C4-2B (cell line): ENCODE measurements around the gene IARS1.

Experiments
- ZFX ChIP-seq: fragments of 450-650 bp; IDR thresholded peaks from 2 replicates; pipeline ENCODE4 v1.6.1; 2017
- TF ChIP-seq, protein P1 (sequence below): fragments of 450-650 bp; conservative IDR thresholded peaks from 2 replicates; pipeline ENCODE4 v1.5.1; 2017; ENCODE audit warnings: mild to moderate bottlenecking

- TF ChIP-seq, protein P1, sequence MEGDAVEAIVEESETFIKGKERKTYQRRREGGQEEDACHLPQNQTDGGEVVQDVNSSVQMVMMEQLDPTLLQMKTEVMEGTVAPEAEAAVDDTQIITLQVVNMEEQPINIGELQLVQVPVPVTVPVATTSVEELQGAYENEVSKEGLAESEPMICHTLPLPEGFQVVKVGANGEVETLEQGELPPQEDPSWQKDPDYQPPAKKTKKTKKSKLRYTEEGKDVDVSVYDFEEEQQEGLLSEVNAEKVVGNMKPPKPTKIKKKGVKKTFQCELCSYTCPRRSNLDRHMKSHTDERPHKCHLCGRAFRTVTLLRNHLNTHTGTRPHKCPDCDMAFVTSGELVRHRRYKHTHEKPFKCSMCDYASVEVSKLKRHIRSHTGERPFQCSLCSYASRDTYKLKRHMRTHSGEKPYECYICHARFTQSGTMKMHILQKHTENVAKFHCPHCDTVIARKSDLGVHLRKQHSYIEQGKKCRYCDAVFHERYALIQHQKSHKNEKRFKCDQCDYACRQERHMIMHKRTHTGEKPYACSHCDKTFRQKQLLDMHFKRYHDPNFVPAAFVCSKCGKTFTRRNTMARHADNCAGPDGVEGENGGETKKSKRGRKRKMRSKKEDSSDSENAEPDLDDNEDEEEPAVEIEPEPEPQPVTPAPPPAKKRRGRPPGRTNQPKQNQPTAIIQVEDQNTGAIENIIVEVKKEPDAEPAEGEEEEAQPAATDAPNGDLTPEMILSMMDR: no peak
- no peak for TF ChIP-seq ZFX
Measured at GRCh38 chr9:92332577-92333281, 39.2 kb upstream of the IARS1 start.
